BE2C (cell line): Measurements from ENCODE around the gene FAT2.
"Not testable (repeated sequence)": the region's sequence is repeated elsewhere in the genome, so short reads cannot be mapped to it uniquely, and the experiment has no call there.

Experiments used
- DNase-seq: peaks from one replicate; pipeline ENCODE4 v3.0.0-alpha.2; 2020
- H3K27me3 ChIP-seq: fragments of 250-450 bp; sonication (Bioruptor Pico); 2 replicates; pipeline ENCODE4 v1.5.1; 2020; ENCODE audit warnings: mild to moderate bottlenecking
- H3K36me3 ChIP-seq: fragments of 250-450 bp; sonication (Bioruptor Pico); 2 replicates; pipeline ENCODE4 v1.5.1; 2020; ENCODE audit warnings: mild to moderate bottlenecking
- H3K4me1 ChIP-seq: fragments of 250-450 bp; sonication (Bioruptor Pico); 2 replicates; pipeline ENCODE4 v1.5.1; 2020
- H3K4me3 ChIP-seq: 2 replicates; pipeline ENCODE4 v1.5.1; 2011; ENCODE audit warnings: low read depth, low read length
- H3K9me3 ChIP-seq: fragments of 250-450 bp; sonication (Bioruptor Pico); 2 replicates; pipeline ENCODE4 v1.5.1; 2020
- CTCF ChIP-seq: IDR thresholded peaks from 2 replicates; pipeline ENCODE4 v1.5.1; 2012; ENCODE audit warnings: mild to moderate bottlenecking, low read depth, low read length

Gene FAT2

GRCh38 chr5:151595411-151595826, 4.3 kb upstream of the FAT2 start:
- Histone ChIP-seq H3K9me3 (no peaks in the 10 kb centered on the region), H3K4me1 (peaks cover 13% of the 10 kb centered on the region), H3K27me3 (no peaks in the 10 kb centered on the region), H3K4me3 (no peak overlapping the region), H3K36me3 (no peaks in the 10 kb centered on the region)
- no peak for TF ChIP-seq CTCF
- DNase-seq, result no peak

- Histone ChIP-seq H3K4me1 (peaks cover 13% of the 10 kb centered on the region), H3K27me3 (no peaks in the 10 kb centered on the region), H3K4me3 (no peak overlapping the region), H3K36me3 (no peaks in the 10 kb centered on the region), H3K9me3 (no peaks in the 10 kb centered on the region)
- no peak for TF ChIP-seq CTCF
- peak; percentile 67 for DNase-seq
Measured at GRCh38 chr5:151592855-151593408, 1.8 kb upstream of the FAT2 start.

- TF ChIP-seq CTCF, result no peak
- Histone ChIP-seq H3K4me1 (peaks cover 18% of the 10 kb centered on the region), H3K36me3 (no peaks in the 10 kb centered on the region), H3K27me3 (no peaks in the 10 kb centered on the region), H3K4me3 (no peak overlapping the region), H3K9me3 (no peaks in the 10 kb centered on the region)
- no peak for DNase-seq
Measured at GRCh38 chr5:151589878-151590570, 1.1 kb downstream of the FAT2 start.

- Histone ChIP-seq H3K4me1 (peaks cover 12% of the 10 kb centered on the region), H3K4me3 (no peak overlapping the region), H3K9me3 (no peaks in the 10 kb centered on the region), H3K36me3 (no peaks in the 10 kb centered on the region), H3K27me3 (no peaks in the 10 kb centered on the region)
- no peak for TF ChIP-seq CTCF
- DNase-seq, result no peak
Measured at GRCh38 chr5:151587796-151588555, 3.2 kb downstream of the FAT2 start.

GRCh38 chr5:151585970-151586369, 5.2 kb downstream of the FAT2 start:
- Histone ChIP-seq H3K27me3 (no peaks in the 10 kb centered on the region), H3K9me3 (no peaks in the 10 kb centered on the region), H3K4me1 (peaks cover 5% of the 10 kb centered on the region; the same call in 1 of the 2 replicates), H3K36me3 (no peaks in the 10 kb centered on the region), H3K4me3 (no peak overlapping the region)
- peak; percentile 54 for DNase-seq
- no peak for TF ChIP-seq CTCF

GRCh38 chr5:151585344-151585743, 5.8 kb downstream of the FAT2 start:
- not testable (repeated sequence) for H3K4me1 ChIP-seq, H3K9me3 ChIP-seq, H3K36me3 ChIP-seq, DNase-seq, H3K27me3 ChIP-seq, H3K4me3 ChIP-seq
